GM12801 (cell line): ENCODE results near the gene STARD9.

Experiments
- CTCF ChIP-seq: IDR thresholded peaks from one replicate; pipeline ENCODE4 v1.5.1; 2011; ENCODE audit warnings: control low read depth; ENCODE audit not compliant: insufficient read length; ENCODE audit errors: extremely low read depth

The STARD9 gene

GRCh38 chr15:42623951-42624350 is 48.5 kb downstream of the STARD9 start:
- TF ChIP-seq CTCF: no peak

GRCh38 chr15:42627485-42627884 is 52.1 kb downstream of the STARD9 start:
- TF ChIP-seq CTCF: no peak

DNA sequence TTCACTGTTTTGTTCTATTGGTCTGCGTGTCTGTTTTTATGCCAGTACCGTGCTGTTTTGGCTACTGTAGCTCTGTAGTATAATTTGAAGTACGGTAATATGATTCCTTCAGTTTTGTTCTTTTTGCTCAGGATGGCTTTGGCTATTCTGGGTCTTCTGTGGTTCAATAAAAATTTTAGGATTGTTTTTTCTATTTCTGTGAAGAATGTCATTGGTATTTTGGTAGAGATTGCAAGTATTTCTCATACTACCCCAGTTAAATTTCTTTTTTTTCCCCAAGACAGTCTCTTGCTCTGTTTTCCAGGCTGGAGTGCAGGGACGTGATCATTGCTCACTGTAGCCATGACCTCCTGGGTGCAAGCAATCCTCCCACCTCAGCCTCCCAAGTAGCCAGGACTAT is 53.4 kb downstream of the STARD9 start:
- TF ChIP-seq CTCF: no peak

- no peak for TF ChIP-seq CTCF
These were observed 56.8 kb downstream of the STARD9 start for GRCh38 chr15:42632105-42632675.

- no peak for TF ChIP-seq CTCF
These were observed 64.7 kb downstream of the STARD9 start for GRCh38 chr15:42640109-42640508.

GRCh38 chr15:42650208-42651066 is 75.0 kb downstream of the STARD9 start:
- no peak for TF ChIP-seq CTCF

- no peak for TF ChIP-seq CTCF
These were observed 90.4 kb downstream of the STARD9 start for GRCh38 chr15:42665827-42666226.
